Activated T-cell treated with anti-CD3 and anti-CD28 coated beads for 4 hours (primary cell): ENCODE measurements around the gene RTEL1.
A peak's percentile ranks its signal among the peaks of the same experiment; 100 is the strongest.
"Not testable (repeated sequence)": the region's sequence is repeated elsewhere in the genome, so short reads cannot be mapped to it uniquely, and the experiment has no call there.

ENCODE experiments used
- DNase-seq: peaks from one replicate; pipeline ENCODE4 v3.0.0-alpha.2; 2020

RTEL1 gene

GRCh38 chr20:63628246-63628975 is 29.7 kb upstream of the RTEL1 start:
- DNase-seq, result peak; percentile 53

GRCh38 chr20:63630956-63631355 is 27.2 kb upstream of the RTEL1 start:
- not testable (repeated sequence) for DNase-seq

- DNase-seq, result not testable (repeated sequence)
Observed at GRCh38 chr20:63631426-63631825, 26.7 kb upstream of the RTEL1 start.

GRCh38 chr20:63633732-63634131 is 24.4 kb upstream of the RTEL1 start:
- no peak for DNase-seq

- peak; percentile 59 for DNase-seq
Observed at GRCh38 chr20:63635431-63636141, 22.5 kb upstream of the RTEL1 start.

- no peak for DNase-seq
Observed at GRCh38 chr20:63636752-63637628, 21.1 kb upstream of the RTEL1 start.

- no peak for DNase-seq
Observed at GRCh38 chr20:63639093-63639975, 18.8 kb upstream of the RTEL1 start.

- DNase-seq, result no peak
Observed at GRCh38 chr20:63640086-63640485, 18.0 kb upstream of the RTEL1 start.

GRCh38 chr20:63640686-63641085 is 17.4 kb upstream of the RTEL1 start:
- not testable (repeated sequence) for DNase-seq

- no peak for DNase-seq
Observed at GRCh38 chr20:63641146-63641791, 16.8 kb upstream of the RTEL1 start.

GRCh38 chr20:63641792-63642523 is 16.2 kb upstream of the RTEL1 start:
- DNase-seq, result peak; percentile 98

- DNase-seq, result no peak
Observed at GRCh38 chr20:63642527-63643247, 15.4 kb upstream of the RTEL1 start.

GRCh38 chr20:63643499-63643898 is 14.6 kb upstream of the RTEL1 start:
- no peak for DNase-seq

GRCh38 chr20:63643946-63644345 is 14.2 kb upstream of the RTEL1 start:
- no peak for DNase-seq

GRCh38 chr20:63645218-63645617 is 12.9 kb upstream of the RTEL1 start:
- no peak for DNase-seq

GRCh38 chr20:63648190-63648589 is 9.9 kb upstream of the RTEL1 start:
- no peak for DNase-seq

GRCh38 chr20:63648895-63649589 is 9.1 kb upstream of the RTEL1 start:
- DNase-seq, result no peak

GRCh38 chr20:63650486-63650885 is 7.6 kb upstream of the RTEL1 start:
- not testable (repeated sequence) for DNase-seq

- no peak for DNase-seq
Observed at GRCh38 chr20:63651942-63652191, 6.2 kb upstream of the RTEL1 start.
